Mucosa of stomach (tissue), 1 donor: ENCODE results near the gene SRPK2.
"Not testable (repeated sequence)": the region's sequence is repeated elsewhere in the genome, so short reads cannot be mapped to it uniquely, and the experiment has no call there.

Experiments
- H3K27me3 ChIP-seq: one replicate; pipeline ENCODE4 v1.7.0; 2013; ENCODE audit warnings: mild to moderate bottlenecking, low read length; ENCODE audit not compliant: control insufficient read depth, insufficient read depth
- H3K36me3 ChIP-seq: one replicate; pipeline ENCODE4 v1.7.0; 2013; ENCODE audit warnings: low read length; ENCODE audit not compliant: control insufficient read depth, insufficient read depth
- H3K4me1 ChIP-seq: one replicate; pipeline ENCODE4 v1.7.0; 2013; ENCODE audit warnings: mild to moderate bottlenecking, low read length; ENCODE audit not compliant: control insufficient read depth, insufficient read depth
- H3K4me3 ChIP-seq: one replicate; pipeline ENCODE4 v1.7.0; 2013; ENCODE audit warnings: low read length
- H3K9ac ChIP-seq: one replicate; pipeline ENCODE4 v1.7.0; 2013; ENCODE audit warnings: mild to moderate bottlenecking, low read length, moderate library complexity
- H3K9me3 ChIP-seq: one replicate; pipeline ENCODE4 v1.7.0; 2013; ENCODE audit warnings: mild to moderate bottlenecking, low read length, moderate library complexity; ENCODE audit not compliant: control insufficient read depth
- donor health status: Pancreatic carcinoma.

The SRPK2 gene

DNA sequence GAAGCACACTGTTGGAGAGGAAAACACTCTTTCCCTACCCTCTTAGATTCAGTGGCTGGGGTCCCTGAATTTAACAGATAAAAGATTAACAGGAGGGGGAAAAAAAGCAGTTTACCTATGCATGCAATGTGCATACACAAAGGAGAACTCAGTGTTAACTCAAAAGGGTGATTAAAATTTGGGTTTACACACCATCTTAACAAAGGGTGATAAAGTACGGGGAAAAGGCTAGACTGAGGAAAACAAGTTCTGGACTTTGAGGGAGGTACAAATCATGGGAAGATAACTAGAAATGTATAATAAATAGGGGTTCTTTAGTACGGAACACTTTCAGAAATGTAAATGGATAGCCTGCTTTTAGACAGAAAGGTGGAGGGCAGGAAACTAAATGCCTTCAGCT, 83.1 kb downstream of the SRPK2 start:
- Histone ChIP-seq H3K4me1 (no peaks in the 10 kb centered on the region), H3K9me3 (no peaks in the 10 kb centered on the region), H3K36me3 (no peaks in the 10 kb centered on the region), H3K9ac (no peak overlapping the region), H3K4me3 (no peak overlapping the region), H3K27me3 (no peaks in the 10 kb centered on the region)

DNA sequence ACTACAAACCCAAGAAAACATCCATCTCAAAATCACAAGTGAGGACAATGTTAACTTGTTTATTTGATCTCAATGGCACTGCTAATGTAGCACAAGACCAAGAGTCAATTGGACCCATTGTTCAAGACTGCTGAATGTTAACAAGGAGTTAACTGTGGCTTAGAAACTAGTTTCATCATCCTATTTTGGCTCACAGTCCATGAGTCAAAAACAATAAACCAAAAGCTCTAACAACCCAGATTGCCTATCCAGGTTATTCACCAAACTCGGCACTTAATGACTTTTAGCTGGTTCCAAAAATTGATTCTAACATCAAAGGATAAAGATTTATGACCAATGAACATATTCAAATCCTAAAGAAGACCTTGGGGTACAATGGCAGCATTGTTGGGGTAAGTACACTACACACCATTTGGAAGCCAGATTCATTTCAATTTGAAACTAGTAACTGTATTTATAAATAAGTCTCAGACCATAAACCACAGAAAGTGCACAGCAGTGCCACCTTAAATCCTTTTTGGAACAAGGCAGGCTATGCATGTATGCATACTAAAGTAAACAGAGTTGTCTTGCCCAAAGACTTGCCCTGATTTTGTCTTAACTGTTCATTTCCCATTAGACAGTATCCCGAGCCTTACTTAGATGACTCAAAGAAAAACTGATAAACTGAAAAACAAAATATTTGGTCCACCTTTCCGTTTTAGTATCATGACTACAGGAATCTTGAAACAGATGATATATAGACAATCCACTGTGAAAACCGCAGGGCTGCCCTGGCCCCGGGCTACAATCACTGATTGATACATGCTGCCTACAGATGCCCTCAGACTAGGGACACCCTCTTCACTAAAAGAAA, 84.5 kb downstream of the SRPK2 start:
- Histone ChIP-seq H3K27me3 (no peaks in the 10 kb centered on the region), H3K9me3 (no peaks in the 10 kb centered on the region), H3K36me3 (no peaks in the 10 kb centered on the region), H3K4me3 (no peak overlapping the region), H3K4me1 (no peaks in the 10 kb centered on the region), H3K9ac (no peak overlapping the region)

DNA sequence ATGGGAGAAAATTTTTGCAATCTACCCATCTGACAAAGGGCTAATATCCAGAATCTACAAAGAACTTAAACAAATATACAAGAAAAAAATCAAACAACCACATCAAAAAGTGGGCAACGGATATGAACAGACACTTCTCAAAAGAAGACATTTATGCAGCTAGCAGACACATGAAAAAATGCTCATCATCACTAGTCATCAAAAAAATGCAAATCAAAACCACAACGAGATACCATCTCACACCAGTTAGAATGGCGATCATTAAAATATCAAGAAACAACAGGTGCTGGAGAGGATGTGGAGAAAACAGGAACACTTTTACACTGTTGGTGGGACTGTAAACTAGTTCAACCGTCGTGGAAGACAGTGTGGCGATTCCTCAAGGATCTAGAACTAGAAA, 88.1 kb downstream of the SRPK2 start:
- not testable (repeated sequence) for H3K27me3 ChIP-seq, H3K36me3 ChIP-seq, H3K4me1 ChIP-seq, H3K9ac ChIP-seq, H3K4me3 ChIP-seq, H3K9me3 ChIP-seq

DNA sequence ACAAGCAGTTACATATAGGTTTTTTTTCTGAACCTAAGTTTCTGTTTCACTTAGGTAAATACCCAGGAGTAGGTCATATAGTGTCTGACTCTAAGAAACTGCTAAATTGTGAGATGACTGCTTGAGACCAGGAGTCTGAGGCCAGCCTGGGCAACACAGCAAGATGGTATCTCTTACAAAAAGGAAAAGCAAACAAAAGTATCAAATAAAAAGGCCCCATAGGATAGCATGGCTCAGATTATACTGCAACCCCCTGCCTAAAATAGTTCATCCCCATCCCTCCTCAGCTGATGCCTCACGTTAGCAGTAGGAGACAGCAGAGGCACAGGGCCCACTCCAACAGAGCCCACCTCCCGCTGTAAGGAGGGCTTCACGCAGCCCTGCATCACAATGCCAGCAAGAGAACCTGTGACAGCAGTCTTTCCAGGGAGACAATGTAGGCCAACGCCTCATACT, 90.3 kb downstream of the SRPK2 start:
- Histone ChIP-seq H3K36me3 (no peaks in the 10 kb centered on the region), H3K4me3 (no peak overlapping the region), H3K9ac (no peak overlapping the region)

DNA sequence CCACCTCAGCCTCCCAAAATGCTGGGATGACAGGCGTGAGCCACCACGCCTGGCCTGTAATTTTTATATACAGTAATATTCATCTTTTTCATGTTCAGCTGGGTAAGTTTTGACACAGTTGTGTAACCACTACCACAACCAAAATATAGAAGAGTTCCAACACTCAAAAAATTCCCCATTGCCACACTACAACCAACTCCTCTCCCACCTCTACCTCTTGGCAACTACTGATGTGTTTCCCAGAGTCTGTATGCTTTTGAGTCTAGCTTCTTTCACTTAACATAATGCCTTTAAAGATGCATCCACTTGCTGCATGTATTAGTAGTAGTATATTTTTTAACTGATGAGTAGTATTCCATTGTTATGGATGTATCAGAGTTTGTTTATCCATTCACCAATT, 90.7 kb downstream of the SRPK2 start:
- Histone ChIP-seq H3K4me3 (no peak overlapping the region), H3K27me3 (no peaks in the 10 kb centered on the region), H3K36me3 (no peaks in the 10 kb centered on the region), H3K4me1 (peaks cover 4% of the 10 kb centered on the region), H3K9me3 (no peaks in the 10 kb centered on the region), H3K9ac (no peak overlapping the region)

More for the DNA sequence above, 90.3 kb downstream of the SRPK2 start:
- no peaks in the 10 kb centered on the region for H3K27me3 ChIP-seq
- H3K4me1 ChIP-seq = peaks cover 4% of the 10 kb centered on the region
- H3K9me3 ChIP-seq = no peaks in the 10 kb centered on the region

DNA sequence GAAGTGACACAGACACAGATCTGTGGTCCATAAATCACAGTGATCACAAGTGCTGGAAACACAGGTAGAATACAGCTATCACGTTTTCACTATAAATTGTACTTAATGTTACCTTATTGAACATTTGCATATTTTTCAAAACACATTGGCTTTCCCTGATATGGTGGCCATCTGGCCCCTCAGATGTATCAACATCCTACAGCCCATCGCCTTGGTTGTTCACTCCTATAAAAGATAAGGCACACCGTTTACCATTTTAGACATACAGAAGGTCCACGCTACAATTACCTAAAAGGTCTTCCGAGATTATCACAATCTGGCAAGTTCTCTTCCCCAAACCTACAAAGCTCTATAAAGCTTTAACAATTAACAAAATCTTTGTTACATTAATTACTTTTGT, 91.4 kb downstream of the SRPK2 start:
- H3K9me3 ChIP-seq = no peaks in the 10 kb centered on the region
- no peak overlapping the region for H3K4me3 ChIP-seq
- peaks cover 4% of the 10 kb centered on the region for H3K4me1 ChIP-seq
- no peaks in the 10 kb centered on the region for H3K27me3 ChIP-seq
- no peaks in the 10 kb centered on the region for H3K36me3 ChIP-seq
- H3K9ac ChIP-seq = no peak overlapping the region

DNA sequence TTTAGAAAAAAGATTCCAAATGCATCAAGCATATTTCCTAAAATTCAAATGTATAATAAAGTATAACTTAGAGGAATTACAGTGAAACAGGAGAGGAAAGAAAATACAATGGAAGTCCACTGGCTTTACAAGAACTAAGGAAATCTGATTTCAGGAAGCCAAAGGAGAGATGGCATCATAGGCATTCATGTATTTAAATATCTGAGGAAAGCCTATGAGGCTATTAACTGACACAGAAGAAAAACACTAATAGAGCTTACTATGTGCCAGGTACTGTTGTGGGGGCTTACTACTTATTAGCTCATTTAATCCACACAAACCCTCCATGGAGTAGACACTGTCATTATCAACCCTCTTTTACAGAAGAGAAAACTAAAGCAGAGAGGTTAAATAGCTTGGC, 92.2 kb downstream of the SRPK2 start:
- Histone ChIP-seq H3K36me3 (no peaks in the 10 kb centered on the region), H3K9ac (no peak overlapping the region), H3K27me3 (no peaks in the 10 kb centered on the region), H3K4me3 (no peak overlapping the region), H3K4me1 (peaks cover 4% of the 10 kb centered on the region), H3K9me3 (no peaks in the 10 kb centered on the region)

DNA sequence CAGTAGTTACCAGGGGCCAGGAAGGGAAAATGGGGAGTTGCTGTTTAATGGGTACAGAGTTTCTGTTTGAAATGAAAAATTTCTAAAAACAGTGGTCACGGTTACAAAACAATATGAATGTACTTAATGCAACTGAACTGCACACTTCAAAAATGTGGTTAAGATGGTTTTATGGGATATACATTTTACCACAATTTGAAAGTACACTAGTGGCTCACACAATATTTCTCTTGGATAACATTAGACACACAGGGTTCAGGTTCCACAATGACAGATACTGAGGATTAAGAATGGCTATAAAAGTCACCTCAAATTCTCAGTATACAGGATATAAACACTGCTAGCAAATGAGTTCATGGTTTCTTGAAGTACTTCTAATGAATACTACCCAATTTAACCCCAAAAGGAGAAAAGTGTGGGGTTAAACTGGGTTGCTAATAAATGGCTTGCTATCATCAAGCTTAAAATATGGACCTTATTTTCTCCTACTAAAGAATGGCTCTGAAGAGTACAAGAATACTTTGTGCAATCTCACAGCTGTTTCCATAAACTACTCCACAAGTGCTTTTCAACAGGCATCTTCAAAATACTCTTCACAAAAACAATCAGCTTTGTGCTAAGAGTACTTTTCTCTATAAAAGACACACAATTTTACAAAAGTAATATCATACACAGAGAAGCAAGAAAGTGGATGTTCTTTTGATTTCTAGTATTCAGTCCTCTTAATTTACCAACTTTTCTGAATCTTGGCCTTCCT, 92.9 kb downstream of the SRPK2 start:
- H3K27me3 ChIP-seq = no peaks in the 10 kb centered on the region
- no peaks in the 10 kb centered on the region for H3K9me3 ChIP-seq
- no peaks in the 10 kb centered on the region for H3K36me3 ChIP-seq
- H3K4me3 ChIP-seq = no peak overlapping the region
- no peak overlapping the region for H3K9ac ChIP-seq
- H3K4me1 ChIP-seq = peaks cover 4% of the 10 kb centered on the region

DNA sequence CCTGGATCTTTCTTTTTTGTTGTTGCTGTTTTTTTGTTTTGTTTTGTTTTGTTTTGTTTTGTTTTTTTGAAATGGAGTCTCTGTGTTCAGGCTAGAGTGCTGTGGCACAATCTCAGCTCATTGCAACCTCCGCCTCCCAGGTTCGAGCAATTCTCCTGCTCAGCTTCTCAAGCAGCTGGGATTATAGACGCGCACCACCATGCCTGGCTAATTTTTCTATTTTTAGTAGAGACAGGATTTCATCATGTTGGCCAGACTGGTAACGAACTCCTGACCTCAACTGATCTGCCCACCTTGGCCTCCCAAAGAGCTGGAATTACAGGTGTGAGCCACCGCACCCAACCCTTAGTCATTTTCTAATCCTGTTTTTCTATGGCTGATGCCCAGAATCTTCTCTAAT, 94.2 kb downstream of the SRPK2 start:
- not testable (repeated sequence) for H3K9ac ChIP-seq, H3K4me3 ChIP-seq, H3K36me3 ChIP-seq, H3K27me3 ChIP-seq, H3K9me3 ChIP-seq, H3K4me1 ChIP-seq

DNA sequence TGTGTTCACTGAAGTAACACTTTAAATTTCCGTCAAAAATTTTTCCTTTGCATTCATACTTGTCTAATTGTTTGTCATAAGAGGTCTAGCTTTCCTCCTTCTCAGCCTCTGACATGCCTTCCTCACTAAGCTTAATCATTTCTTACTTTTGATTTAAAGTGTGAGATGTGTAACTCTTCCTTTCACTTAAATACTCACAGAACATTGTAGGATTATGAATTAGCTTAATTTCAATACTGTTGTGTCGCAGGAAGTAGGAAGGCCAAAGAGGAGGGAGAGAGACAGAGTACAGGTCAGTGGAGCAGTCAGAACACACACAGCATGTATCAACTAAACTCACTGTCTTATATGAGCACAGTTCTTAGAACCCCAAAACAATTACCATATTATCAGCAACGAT, 99.0 kb downstream of the SRPK2 start:
- Histone ChIP-seq H3K9ac (no peak overlapping the region), H3K4me3 (no peak overlapping the region), H3K27me3 (no peaks in the 10 kb centered on the region), H3K9me3 (no peaks in the 10 kb centered on the region), H3K4me1 (no peaks in the 10 kb centered on the region), H3K36me3 (no peaks in the 10 kb centered on the region)

DNA sequence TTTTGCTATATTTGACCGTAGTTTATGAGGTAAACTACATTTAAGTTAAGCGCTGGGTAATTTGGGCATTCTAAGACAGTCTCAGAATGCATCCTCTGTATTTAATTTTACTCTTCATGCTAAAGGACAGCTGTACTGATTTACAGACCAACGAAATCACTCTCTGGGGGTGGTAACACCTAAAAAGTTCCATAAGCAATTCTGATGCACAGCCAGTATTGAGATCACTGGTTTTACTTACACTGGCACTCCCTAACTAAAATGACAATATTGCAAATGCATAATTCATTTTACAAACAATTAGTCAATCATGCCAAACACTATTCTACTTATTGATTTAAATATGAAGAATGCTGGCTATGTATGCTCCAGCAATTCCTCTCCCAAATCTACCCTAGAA, 102.3 kb downstream of the SRPK2 start:
- no peak overlapping the region for H3K4me3 ChIP-seq
- no peaks in the 10 kb centered on the region for H3K9me3 ChIP-seq
- H3K36me3 ChIP-seq = no peaks in the 10 kb centered on the region
- no peak overlapping the region for H3K9ac ChIP-seq
- no peaks in the 10 kb centered on the region for H3K4me1 ChIP-seq
- H3K27me3 ChIP-seq = no peaks in the 10 kb centered on the region

DNA sequence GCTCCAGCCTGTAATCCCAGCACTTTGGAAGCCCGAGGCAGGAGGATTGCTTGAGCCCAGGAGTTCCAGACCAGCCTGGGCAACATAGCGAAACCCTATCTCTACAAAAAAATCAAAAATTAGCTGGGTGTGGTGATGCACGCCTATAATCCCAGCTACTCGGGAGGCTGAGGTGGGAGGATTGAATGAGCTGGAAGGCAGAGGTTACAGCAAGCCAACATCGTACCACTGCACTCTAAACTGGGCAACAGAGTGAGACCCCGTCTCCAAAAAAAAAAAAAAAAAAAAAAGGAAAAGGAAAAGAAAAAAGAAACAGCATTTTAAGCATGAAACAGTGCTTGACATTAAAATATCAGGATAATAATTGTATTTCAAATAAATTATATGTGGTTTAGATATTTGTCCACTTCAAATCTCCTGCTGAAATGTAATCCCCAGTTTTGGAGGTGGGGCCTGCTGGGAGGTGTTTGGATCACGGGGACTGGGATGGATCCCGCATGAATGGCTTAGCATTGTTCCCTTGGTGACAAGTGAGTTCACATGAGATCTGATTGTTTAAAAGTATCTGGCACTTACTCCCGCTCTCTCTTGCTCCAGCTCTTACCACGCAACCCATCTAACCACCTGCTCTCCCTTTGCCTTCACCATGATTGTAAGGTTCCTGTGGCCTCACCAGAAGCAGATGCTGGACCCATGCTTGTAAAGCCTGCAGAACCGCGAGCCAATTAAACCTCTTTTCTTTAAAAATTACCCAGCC, 103.4 kb downstream of the SRPK2 start:
- Histone ChIP-seq H3K27me3 (no peaks in the 10 kb centered on the region), H3K9ac (no peak overlapping the region), H3K36me3 (no peaks in the 10 kb centered on the region), H3K9me3 (no peaks in the 10 kb centered on the region), H3K4me1 (no peaks in the 10 kb centered on the region), H3K4me3 (no peak overlapping the region)
